NCI-H2081 (cell line): ENCODE data around the gene GOLT1B.

ENCODE experiments used
- DNase-seq, 2 experiments: peaks; one replicate each; lab custom pipeline; 2025; lab: John Stamatoyannopoulos, UW

Gene GOLT1B

GRCh38 chr12:21523148-21523547 is 21.6 kb downstream of the GOLT1B start:
- no peak for DNase-seq

GRCh38 chr12:21526053-21526452 is 24.5 kb downstream of the GOLT1B start, which contains the start of gene SPX:
Gene SPX (plus strand): TSS chr12:21526296. CDS start chr12:21526473, 177 bp downstream.
- no peak for DNase-seq

GRCh38 chr12:21526721-21527345 is 25.2 kb downstream of the GOLT1B start:
- DNase-seq: peak; percentile 8 to 35

- DNase-seq: peak; percentile 73 to 81
Measured at GRCh38 chr12:21527451-21528180, 26.0 kb downstream of the GOLT1B start.

GRCh38 chr12:21528953-21529352 is 27.4 kb downstream of the GOLT1B start:
- no peak for DNase-seq

- DNase-seq: no peak
Measured at GRCh38 chr12:21529456-21529855, 27.9 kb downstream of the GOLT1B start.

GRCh38 chr12:21538061-21538653 is 36.6 kb downstream of the GOLT1B start:
- DNase-seq: no peak

- DNase-seq: peak in 1 of 2 experiments; percentile 57
Measured at GRCh38 chr12:21539797-21540196, 38.2 kb downstream of the GOLT1B start.

- DNase-seq: peak in 1 of 2 experiments; percentile 36
Measured at GRCh38 chr12:21541773-21542172, 40.2 kb downstream of the GOLT1B start.

GRCh38 chr12:21542403-21542802 is 40.8 kb downstream of the GOLT1B start:
- DNase-seq: no peak

GRCh38 chr12:21543151-21543550 is 41.6 kb downstream of the GOLT1B start:
- DNase-seq: no peak

- no peak for DNase-seq
Measured at GRCh38 chr12:21545557-21545956, 44.0 kb downstream of the GOLT1B start.

GRCh38 chr12:21546716-21547115 is 45.1 kb downstream of the GOLT1B start:
- no peak for DNase-seq

GRCh38 chr12:21547437-21547836 is 45.8 kb downstream of the GOLT1B start:
- DNase-seq: no peak

- no peak for DNase-seq
Measured at GRCh38 chr12:21551841-21552465, 50.4 kb downstream of the GOLT1B start.

- DNase-seq: no peak
Measured at GRCh38 chr12:21552635-21553328, 51.2 kb downstream of the GOLT1B start.

GRCh38 chr12:21553329-21553675 is 51.7 kb downstream of the GOLT1B start:
- DNase-seq: no peak

- no peak for DNase-seq
Measured at GRCh38 chr12:21558100-21558679, 56.6 kb downstream of the GOLT1B start.

- peak in 1 of 2 experiments; percentile 6 for DNase-seq
Measured at GRCh38 chr12:21559855-21560569, 58.4 kb downstream of the GOLT1B start.

- DNase-seq: no peak
Measured at GRCh38 chr12:21561158-21561557, 59.6 kb downstream of the GOLT1B start.

GRCh38 chr12:21562859-21563258 is 61.3 kb downstream of the GOLT1B start:
- no peak for DNase-seq
